ENCODE data around the gene LIPE.

- TF ChIP-seq POLR2A (IDR thresholded peaks at IDR 0.05) = no peak
- TF ChIP-seq CTCF (IDR thresholded peaks at IDR 0.05) = no peak
These were observed 74.6 kb downstream of the LIPE start for GRCh38 chr19:42352301-42353259.

All from adrenal gland (tissue), 5 donors.